Type B pancreatic cell (in vitro differentiated cells): Measurements from ENCODE around the gene ACAN. TPM values are rescaled to one million over a fixed set of nuclear protein-coding genes. Genes with fewer than 3 reads are reported as not detected.

Experiments used
- DNase-seq: peaks from one replicate; pipeline ENCODE4 v3.0.0; 2021; ENCODE audit warnings: mixed read lengths; ENCODE audit not compliant: unreplicated experiment; ENCODE audit errors: extremely low spot score
- H3K27ac Mint-ChIP-seq: 2 replicates; pipeline ENCODE4 v1.8.0; 2021; ENCODE audit warnings: mild to moderate bottlenecking, mixed read lengths
- H3K27me3 Mint-ChIP-seq: 2 replicates; pipeline ENCODE4 v1.8.0; 2021; ENCODE audit warnings: mixed read lengths
- H3K36me3 Mint-ChIP-seq: 2 replicates; pipeline ENCODE4 v1.8.0; 2021; ENCODE audit warnings: mixed read lengths
- H3K4me1 Mint-ChIP-seq: one replicate; pipeline ENCODE4 v1.8.0; 2021; ENCODE audit warnings: mixed read lengths; ENCODE audit not compliant: unreplicated experiment
- H3K4me3 Mint-ChIP-seq: 2 replicates; pipeline ENCODE4 v1.8.0; 2021; ENCODE audit warnings: mild to moderate bottlenecking, mixed read lengths
- H3K9me3 Mint-ChIP-seq: 2 replicates; pipeline ENCODE4 v1.8.0; 2021; ENCODE audit warnings: mixed read lengths
- total RNA-seq: library from RNA; stranded (reverse); gene quantifications from 2 replicates; pipeline ENCODE4 v1.2.1, GENCODE V29; 2021; ENCODE audit warnings: low replicate concordance
- TF ChIP-seq, protein P1 (sequence below): fragments of 200-600 bp; sonication (generic); conservative IDR thresholded peaks from 2 replicates; pipeline ENCODE4 v1.5.0; 2021; ENCODE audit warnings: antibody characterized with exemption, mild to moderate bottlenecking

ACAN gene
- total RNA-seq, 1 donor from 2014 or later, result 6.9 TPM

GRCh38 chr15:88896333-88897033, 93.2 kb downstream of the ACAN start:
- peak overlapping the region; percentile 73 for H3K27ac Mint-ChIP-seq
- H3K9me3 Mint-ChIP-seq, result no peaks in the 10 kb centered on the region
- no peaks in the 10 kb centered on the region for H3K36me3 Mint-ChIP-seq
- H3K27me3 Mint-ChIP-seq, result peaks cover 20% of the 10 kb centered on the region
- peak overlapping the region; percentile 11 for H3K4me3 Mint-ChIP-seq
- H3K4me1 Mint-ChIP-seq, result peaks cover 19% of the 10 kb centered on the region
- TF ChIP-seq, protein P1, sequence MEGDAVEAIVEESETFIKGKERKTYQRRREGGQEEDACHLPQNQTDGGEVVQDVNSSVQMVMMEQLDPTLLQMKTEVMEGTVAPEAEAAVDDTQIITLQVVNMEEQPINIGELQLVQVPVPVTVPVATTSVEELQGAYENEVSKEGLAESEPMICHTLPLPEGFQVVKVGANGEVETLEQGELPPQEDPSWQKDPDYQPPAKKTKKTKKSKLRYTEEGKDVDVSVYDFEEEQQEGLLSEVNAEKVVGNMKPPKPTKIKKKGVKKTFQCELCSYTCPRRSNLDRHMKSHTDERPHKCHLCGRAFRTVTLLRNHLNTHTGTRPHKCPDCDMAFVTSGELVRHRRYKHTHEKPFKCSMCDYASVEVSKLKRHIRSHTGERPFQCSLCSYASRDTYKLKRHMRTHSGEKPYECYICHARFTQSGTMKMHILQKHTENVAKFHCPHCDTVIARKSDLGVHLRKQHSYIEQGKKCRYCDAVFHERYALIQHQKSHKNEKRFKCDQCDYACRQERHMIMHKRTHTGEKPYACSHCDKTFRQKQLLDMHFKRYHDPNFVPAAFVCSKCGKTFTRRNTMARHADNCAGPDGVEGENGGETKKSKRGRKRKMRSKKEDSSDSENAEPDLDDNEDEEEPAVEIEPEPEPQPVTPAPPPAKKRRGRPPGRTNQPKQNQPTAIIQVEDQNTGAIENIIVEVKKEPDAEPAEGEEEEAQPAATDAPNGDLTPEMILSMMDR, result no peak
- no peak for DNase-seq

- Mint-ChIP-seq H3K27me3 (peaks cover 20% of the 10 kb centered on the region), H3K36me3 (no peaks in the 10 kb centered on the region), H3K4me1 (peaks cover 19% of the 10 kb centered on the region), H3K9me3 (no peaks in the 10 kb centered on the region), H3K27ac (peak overlapping the region; percentile 73), H3K4me3 (no peak overlapping the region)
- DNase-seq, result no peak
- TF ChIP-seq, protein P1, result no peak
These were observed 93.9 kb downstream of the ACAN start for GRCh38 chr15:88897142-88897455.

DNA sequence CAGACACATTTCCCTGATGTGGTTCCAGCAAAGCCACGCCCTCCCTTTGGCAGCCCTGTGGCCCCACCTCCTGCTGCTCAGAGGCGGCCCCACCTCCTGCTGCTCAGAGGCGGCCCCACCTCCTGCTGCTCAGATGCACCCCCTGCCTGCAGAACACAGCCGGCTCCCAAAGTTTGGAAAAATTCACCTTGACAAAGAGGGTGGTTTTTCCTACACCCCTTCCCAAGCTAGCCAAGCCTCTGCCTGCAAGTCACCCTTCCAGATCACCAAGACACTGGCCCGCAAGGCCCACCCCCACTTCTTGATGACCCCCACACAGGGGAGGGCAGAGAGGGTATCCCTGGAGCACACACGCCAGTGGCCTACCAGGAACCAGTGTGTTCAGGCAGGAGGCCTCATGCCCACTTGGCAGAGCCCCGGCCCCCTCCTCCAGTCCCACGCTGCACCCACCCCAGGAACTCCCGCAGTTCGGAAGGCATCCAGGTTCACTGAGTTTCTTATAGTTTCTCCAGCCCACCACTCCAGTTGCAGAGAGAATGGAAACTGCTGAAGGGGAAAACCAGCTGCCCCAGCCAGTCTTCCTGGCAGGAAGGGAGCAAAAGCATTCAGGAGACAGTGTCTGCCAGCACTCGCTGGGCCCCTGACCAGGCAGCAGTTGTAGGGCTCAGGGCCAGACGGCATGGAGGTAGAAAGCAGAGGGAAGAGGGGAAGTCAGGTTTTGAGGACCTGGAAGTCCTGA, 94.4 kb downstream of the ACAN start:
- peaks cover 19% of the 10 kb centered on the region for H3K4me1 Mint-ChIP-seq

GRCh38 chr15:88898736-88899135, 95.5 kb downstream of the ACAN start:
- no peaks in the 10 kb centered on the region for H3K9me3 Mint-ChIP-seq
- H3K4me3 Mint-ChIP-seq, result no peak overlapping the region
- TF ChIP-seq, protein P1, result no peak
- H3K36me3 Mint-ChIP-seq, result no peaks in the 10 kb centered on the region
- DNase-seq, result no peak
- peaks cover 19% of the 10 kb centered on the region for H3K4me1 Mint-ChIP-seq
- H3K27me3 Mint-ChIP-seq, result peaks cover 13% of the 10 kb centered on the region
- no peak overlapping the region for H3K27ac Mint-ChIP-seq

More for the DNA sequence above, 94.4 kb downstream of the ACAN start:
- Mint-ChIP-seq H3K36me3 (no peaks in the 10 kb centered on the region), H3K27ac (peak overlapping the region; percentile 56), H3K4me3 (no peak overlapping the region), H3K9me3 (no peaks in the 10 kb centered on the region), H3K27me3 (peaks cover 20% of the 10 kb centered on the region)
- TF ChIP-seq, protein P1, result peak; percentile 69
- DNase-seq, result peak; percentile 86

- no peak overlapping the region for H3K4me3 Mint-ChIP-seq
- peaks cover 19% of the 10 kb centered on the region for H3K4me1 Mint-ChIP-seq
- no peaks in the 10 kb centered on the region for H3K36me3 Mint-ChIP-seq
- H3K27ac Mint-ChIP-seq, result no peak overlapping the region
- peaks cover 8% of the 10 kb centered on the region for H3K27me3 Mint-ChIP-seq
- DNase-seq, result no peak
- TF ChIP-seq, protein P1, result no peak
- H3K9me3 Mint-ChIP-seq, result no peaks in the 10 kb centered on the region
These were observed 96.0 kb downstream of the ACAN start for GRCh38 chr15:88899251-88899650.
